Subcutaneous preadipocyte (primary cell): ENCODE results near the gene NLRP9. TPM values are rescaled to one million over a fixed set of nuclear protein-coding genes. Genes with fewer than 3 reads are reported as not detected.

ENCODE experiments used
- small RNA-seq: library from RNA; depleted of rRNA; stranded (forward); fragments of <200 nt; gene quantifications from one replicate; pipeline ENCODE3, GENCODE V24; 2012
- total RNA-seq: library from RNA; depleted of rRNA; stranded (reverse); fragments of >200 nt; gene quantifications from 2 replicates; pipeline ENCODE4 v1.2.3, GENCODE V29; 2012

Gene NLRP9
- not detected in 2 replicates for total RNA-seq

GRCh38 chr19:55738302-55738701 is at the start of gene NLRP9:
Gene NLRP9 (minus strand): TSS chr19:55738402. CDS start chr19:55738374, 28 bp downstream.

DNA sequence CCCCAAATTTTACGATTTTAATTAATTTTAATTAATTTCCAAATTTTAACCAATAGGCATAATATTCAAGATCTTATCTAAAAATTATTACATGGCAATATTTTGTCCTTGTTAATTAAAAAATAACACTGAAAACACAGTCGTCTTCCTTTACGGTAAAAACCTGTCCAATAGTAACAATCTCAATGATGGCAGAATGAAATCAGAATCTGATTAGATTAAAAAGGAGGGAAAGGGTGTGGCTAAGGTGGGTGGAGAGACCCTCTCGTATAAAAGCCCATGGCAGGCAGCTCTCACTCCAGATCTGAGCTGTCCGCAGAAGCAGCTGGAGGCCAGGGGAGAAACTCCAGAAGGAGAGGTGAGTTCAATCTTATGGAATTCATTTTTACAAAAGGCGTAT is 30.6 kb upstream of the NLRP9 start, which contains the start of gene RFPL4AL1:
Gene RFPL4AL1 (plus strand): TSS at position 301 of the 400 bp plus-strand sequence. CDS start 2,687 bp downstream, outside the sequence.

GRCh38 chr19:55758797-55759196 is 20.6 kb upstream of the NLRP9 start, which contains the start of gene RFPL4A:
Gene RFPL4A (plus strand): TSS chr19:55759097. CDS start chr19:55761801, 2,704 bp downstream.

DNA sequence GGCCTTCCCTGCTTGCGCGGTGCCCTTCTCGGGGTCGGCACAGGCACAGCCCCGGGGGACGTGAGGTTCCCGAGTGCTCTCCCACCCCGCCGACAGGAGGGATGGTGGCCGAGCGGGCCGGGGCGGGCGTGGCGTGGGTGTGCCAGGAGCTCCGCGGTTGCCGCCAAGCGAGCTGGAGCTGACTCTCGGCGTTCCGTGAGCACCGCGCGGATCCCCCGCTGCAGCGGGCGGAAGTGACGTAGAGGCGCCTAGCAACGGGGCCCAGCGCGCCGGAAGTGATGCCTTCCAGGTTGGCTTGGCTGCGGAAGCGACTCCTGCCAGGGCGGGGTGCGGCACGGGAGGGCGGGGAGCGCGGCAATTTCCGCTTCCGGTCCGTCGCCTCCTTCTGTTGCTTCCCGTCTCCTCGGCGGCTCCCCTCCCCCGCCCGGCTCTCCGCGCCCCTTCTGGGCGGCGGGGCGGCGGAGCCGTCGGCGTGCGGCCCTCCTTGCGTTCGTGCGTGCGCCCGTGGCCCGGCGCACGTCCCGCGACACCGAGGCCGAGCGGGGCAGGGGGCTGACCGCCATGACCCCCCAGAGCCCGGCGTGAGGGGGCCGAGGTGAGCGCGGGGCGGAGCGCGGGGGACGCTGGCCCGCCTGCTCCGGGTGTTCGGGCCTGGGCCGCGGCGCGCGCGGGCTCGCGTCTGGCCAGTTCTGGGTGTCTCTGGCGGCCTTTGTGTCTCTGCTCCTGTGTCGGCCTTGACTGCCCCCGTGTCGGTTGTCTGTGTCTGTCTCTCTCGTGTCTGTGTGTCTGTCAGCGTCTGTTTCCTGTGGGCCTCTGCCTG is 63.2 kb downstream of the NLRP9 start, which contains the start of gene EPN1:
Gene EPN1 (plus strand): TSS at position 386 of the 820 bp plus-strand sequence. CDS start 3,402 bp downstream, outside the sequence.

Small RNA genes lying within 50 kb of the gene (small RNA-seq; reads per million reads assigned to genes)
- not detected for gene AC010525.2

Other genes with a start within 250 kb of the NLRP9 start
- 9.2 and 14.7 TPM in 2 replicates for gene SSC5D, start 250.0 kb downstream of the NLRP9 start, total RNA-seq
- gene SBK2, start 201.3 kb downstream of the NLRP9 start, total RNA-seq: not detected in 2 replicates
- 0.37 TPM in 1 of 2 replicates, not detected in the other for gene SBK3, start 192.9 kb downstream of the NLRP9 start, total RNA-seq
- gene ZNF579, start 157.6 kb downstream of the NLRP9 start, total RNA-seq: 4.3 and 4.4 TPM in 2 replicates
- 4.0 and 4.3 TPM in 2 replicates for gene FIZ1, start 138.9 kb downstream of the NLRP9 start, total RNA-seq
- gene ZNF524, start 138.1 kb downstream of the NLRP9 start, total RNA-seq: 11.9 and 12.5 TPM in 2 replicates
- 1.1 and 1.6 TPM in 2 replicates for gene ZNF865, start 132.8 kb downstream of the NLRP9 start, total RNA-seq
- 3.1 and 3.7 TPM in 2 replicates for gene ZNF784, start 113.8 kb downstream of the NLRP9 start, total RNA-seq
- 3.7 and 5.9 TPM in 2 replicates for gene ZNF580, start 97.4 kb downstream of the NLRP9 start, total RNA-seq
- 20.3 and 31.6 TPM in 2 replicates for gene ZNF581, start 94.8 kb downstream of the NLRP9 start, total RNA-seq
- gene CCDC106, start 90.2 kb downstream of the NLRP9 start, total RNA-seq: 3.3 and 5.9 TPM in 2 replicates
- 88.9 and 115 TPM in 2 replicates for gene U2AF2, start 83.4 kb downstream of the NLRP9 start, total RNA-seq
- gene EPN1, start 63.2 kb downstream of the NLRP9 start, total RNA-seq: 25.8 and 29.8 TPM in 2 replicates
- gene RFPL4A, start 20.7 kb upstream of the NLRP9 start, total RNA-seq: not detected in 2 replicates
- gene RFPL4AL1, start 30.7 kb upstream of the NLRP9 start, total RNA-seq: not detected in 2 replicates
- gene NLRP11, start 93.6 kb upstream of the NLRP9 start, total RNA-seq: not detected in 2 replicates
- gene NLRP4, start 98.1 kb upstream of the NLRP9 start, total RNA-seq: not detected in 2 replicates
- gene NLRP13, start 193.9 kb upstream of the NLRP9 start, total RNA-seq: not detected in 2 replicates
- not detected in 2 replicates for gene NLRP8, start 209.4 kb upstream of the NLRP9 start, total RNA-seq
- not detected in 2 replicates for gene NLRP5, start 248.4 kb upstream of the NLRP9 start, total RNA-seq